22Rv1 (cell line): ENCODE measurements around the gene TCEA3.

ENCODE experiments used
- ZFX ChIP-seq: fragments of 450-650 bp; IDR thresholded peaks from 2 replicates; pipeline ENCODE4 v1.6.1; 2017; ENCODE audit warnings: antibody characterized with exemption, borderline replicate concordance
- TF ChIP-seq, protein P1 (sequence below): fragments of 450-650 bp; IDR thresholded peaks from 2 replicates; pipeline ENCODE4 v1.5.1; 2017; ENCODE audit warnings: mild to moderate bottlenecking

- TF ChIP-seq ZFX = no peak
- TF ChIP-seq, protein P1, sequence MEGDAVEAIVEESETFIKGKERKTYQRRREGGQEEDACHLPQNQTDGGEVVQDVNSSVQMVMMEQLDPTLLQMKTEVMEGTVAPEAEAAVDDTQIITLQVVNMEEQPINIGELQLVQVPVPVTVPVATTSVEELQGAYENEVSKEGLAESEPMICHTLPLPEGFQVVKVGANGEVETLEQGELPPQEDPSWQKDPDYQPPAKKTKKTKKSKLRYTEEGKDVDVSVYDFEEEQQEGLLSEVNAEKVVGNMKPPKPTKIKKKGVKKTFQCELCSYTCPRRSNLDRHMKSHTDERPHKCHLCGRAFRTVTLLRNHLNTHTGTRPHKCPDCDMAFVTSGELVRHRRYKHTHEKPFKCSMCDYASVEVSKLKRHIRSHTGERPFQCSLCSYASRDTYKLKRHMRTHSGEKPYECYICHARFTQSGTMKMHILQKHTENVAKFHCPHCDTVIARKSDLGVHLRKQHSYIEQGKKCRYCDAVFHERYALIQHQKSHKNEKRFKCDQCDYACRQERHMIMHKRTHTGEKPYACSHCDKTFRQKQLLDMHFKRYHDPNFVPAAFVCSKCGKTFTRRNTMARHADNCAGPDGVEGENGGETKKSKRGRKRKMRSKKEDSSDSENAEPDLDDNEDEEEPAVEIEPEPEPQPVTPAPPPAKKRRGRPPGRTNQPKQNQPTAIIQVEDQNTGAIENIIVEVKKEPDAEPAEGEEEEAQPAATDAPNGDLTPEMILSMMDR = no peak
Observed at GRCh38 chr1:23381233-23381885, 43.2 kb downstream of the TCEA3 start.
